ENCODE measurements around the gene PREX1.

Gene PREX1

GRCh38 chr20:48710341-48711043 is 117.3 kb downstream of the PREX1 start:
- Histone ChIP-seq H3K4me3 (no peak overlapping the region), H3K9me3 (no peaks in the 10 kb centered on the region), H3K27me3 (ENCODE audit: low read depth) (no peaks in the 10 kb centered on the region), H3K4me1 (no peaks in the 10 kb centered on the region), H3K36me3 (replicated peaks) (no peaks in the 10 kb centered on the region)
- DNase-seq (ENCODE audit: low spot score in 2 of 2) = no peak
- in situ Hi-C loops (cut with MboI; ENCODE audit: low sequenced_read_pairs) = no loop called here

DNA sequence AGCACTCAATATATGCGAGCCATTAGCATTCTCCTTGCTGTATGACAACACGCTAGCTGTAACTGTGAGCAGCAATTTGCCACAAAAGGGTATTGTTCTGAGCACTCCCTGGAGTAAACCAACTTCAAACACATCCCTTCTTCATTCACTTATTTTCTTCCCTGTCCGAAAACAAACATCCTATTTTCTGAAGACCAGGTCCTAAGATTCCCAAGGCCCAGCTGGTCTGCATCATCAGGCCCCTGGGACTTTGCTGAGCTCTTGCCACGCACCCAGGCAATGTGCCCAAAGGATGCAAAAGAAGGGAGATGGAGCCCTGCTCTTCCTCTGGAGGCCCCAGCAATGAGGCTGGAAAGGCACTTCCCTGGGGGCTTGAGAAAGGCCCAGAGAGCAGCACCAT is 118.1 kb downstream of the PREX1 start:
- Histone ChIP-seq H3K4me1 (no peaks in the 10 kb centered on the region), H3K36me3 (replicated peaks) (no peaks in the 10 kb centered on the region), H3K9me3 (no peaks in the 10 kb centered on the region), H3K4me3 (no peak overlapping the region), H3K27me3 (ENCODE audit: low read depth) (no peaks in the 10 kb centered on the region)
- in situ Hi-C loops (cut with MboI; ENCODE audit: low sequenced_read_pairs) = no loop called here
- no peak for DNase-seq (ENCODE audit: low spot score in 2 of 2)

- Histone ChIP-seq H3K4me3 (no peak overlapping the region), H3K9me3 (no peaks in the 10 kb centered on the region), H3K4me1 (no peaks in the 10 kb centered on the region), H3K27me3 (ENCODE audit: low read depth) (no peaks in the 10 kb centered on the region), H3K36me3 (replicated peaks) (no peaks in the 10 kb centered on the region)
- in situ Hi-C loops (cut with MboI; ENCODE audit: low sequenced_read_pairs) = no loop called here
- no peak for DNase-seq (ENCODE audit: low spot score in 2 of 2)
Measured at GRCh38 chr20:48709058-48709691, 118.6 kb downstream of the PREX1 start.

- Histone ChIP-seq H3K4me3 (no peak overlapping the region), H3K4me1 (no peaks in the 10 kb centered on the region), H3K36me3 (replicated peaks) (no peaks in the 10 kb centered on the region), H3K27me3 (ENCODE audit: low read depth) (no peaks in the 10 kb centered on the region), H3K9me3 (no peaks in the 10 kb centered on the region)
- in situ Hi-C loops (cut with MboI; ENCODE audit: low sequenced_read_pairs) = no loop called here
- no peak for DNase-seq (ENCODE audit: low spot score in 2 of 2)
Measured at GRCh38 chr20:48708630-48709029, 119.2 kb downstream of the PREX1 start.

- in situ Hi-C loops (cut with MboI; ENCODE audit: low sequenced_read_pairs) = no loop called here
- no peak for DNase-seq (ENCODE audit: low spot score in 2 of 2)
- H3K4me3 ChIP-seq = no peak overlapping the region
- H3K27me3 ChIP-seq (ENCODE audit: low read depth) = no peaks in the 10 kb centered on the region
- no peaks in the 10 kb centered on the region for H3K9me3 ChIP-seq
- H3K4me1 ChIP-seq = no peaks in the 10 kb centered on the region
- H3K36me3 ChIP-seq (replicated peaks) = no peaks in the 10 kb centered on the region
Measured at GRCh38 chr20:48708116-48708515, 119.7 kb downstream of the PREX1 start.

DNA sequence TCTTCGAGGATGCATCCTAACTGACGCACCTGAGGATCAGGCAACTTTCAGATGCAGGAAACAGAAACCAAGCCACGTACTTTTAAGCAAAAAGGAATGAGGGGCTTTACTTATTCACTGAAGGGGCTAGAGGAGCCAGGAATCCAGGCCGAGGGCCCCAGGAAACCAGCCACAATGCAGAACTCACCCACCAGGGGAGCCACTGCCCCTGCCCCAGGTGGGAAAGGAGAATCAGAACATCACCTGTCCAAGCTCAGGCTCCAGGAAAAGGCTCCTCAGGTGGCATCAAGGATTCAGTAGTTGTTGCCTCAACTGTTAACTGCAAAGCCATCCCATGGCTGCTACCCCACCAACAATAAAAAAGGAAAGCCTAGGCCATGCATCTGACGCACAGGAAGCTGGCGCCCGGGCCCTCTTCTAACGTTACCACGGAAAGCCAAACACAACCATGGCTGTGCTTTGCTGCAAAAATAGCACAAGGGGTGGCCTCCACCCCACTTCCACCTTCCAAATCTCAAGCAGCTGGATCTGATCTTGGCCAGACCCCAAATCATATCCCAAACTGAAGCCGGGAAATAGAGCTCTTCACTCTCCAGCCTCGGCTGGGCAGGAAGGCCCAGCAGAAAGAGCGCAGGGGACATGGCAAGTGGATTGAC is 121.0 kb downstream of the PREX1 start:
- no peaks in the 10 kb centered on the region for H3K27me3 ChIP-seq (ENCODE audit: low read depth)
- H3K4me1 ChIP-seq = no peaks in the 10 kb centered on the region
- no peaks in the 10 kb centered on the region for H3K9me3 ChIP-seq
- H3K36me3 ChIP-seq (replicated peaks) = no peaks in the 10 kb centered on the region
- in situ Hi-C loops (cut with MboI; ENCODE audit: low sequenced_read_pairs) = no loop called here
- no peak for DNase-seq (ENCODE audit: low spot score in 2 of 2)
- no peak overlapping the region for H3K4me3 ChIP-seq

GRCh38 chr20:48706116-48706656 is 121.6 kb downstream of the PREX1 start:
- H3K27me3 ChIP-seq (ENCODE audit: low read depth) = no peaks in the 10 kb centered on the region
- H3K36me3 ChIP-seq (replicated peaks) = no peaks in the 10 kb centered on the region
- no peaks in the 10 kb centered on the region for H3K4me1 ChIP-seq
- in situ Hi-C loops (cut with MboI; ENCODE audit: low sequenced_read_pairs) = no loop called here
- DNase-seq (ENCODE audit: low spot score in 2 of 2) = no peak
- H3K9me3 ChIP-seq = no peaks in the 10 kb centered on the region
- no peak overlapping the region for H3K4me3 ChIP-seq

- Histone ChIP-seq H3K27me3 (ENCODE audit: low read depth) (no peaks in the 10 kb centered on the region), H3K9me3 (no peaks in the 10 kb centered on the region), H3K4me3 (no peak overlapping the region), H3K4me1 (no peaks in the 10 kb centered on the region), H3K36me3 (replicated peaks) (no peaks in the 10 kb centered on the region)
- in situ Hi-C loops (cut with MboI; ENCODE audit: low sequenced_read_pairs) = no loop called here
- no peak for DNase-seq (ENCODE audit: low spot score in 2 of 2)
Measured at GRCh38 chr20:48705240-48706115, 122.3 kb downstream of the PREX1 start.

DNA sequence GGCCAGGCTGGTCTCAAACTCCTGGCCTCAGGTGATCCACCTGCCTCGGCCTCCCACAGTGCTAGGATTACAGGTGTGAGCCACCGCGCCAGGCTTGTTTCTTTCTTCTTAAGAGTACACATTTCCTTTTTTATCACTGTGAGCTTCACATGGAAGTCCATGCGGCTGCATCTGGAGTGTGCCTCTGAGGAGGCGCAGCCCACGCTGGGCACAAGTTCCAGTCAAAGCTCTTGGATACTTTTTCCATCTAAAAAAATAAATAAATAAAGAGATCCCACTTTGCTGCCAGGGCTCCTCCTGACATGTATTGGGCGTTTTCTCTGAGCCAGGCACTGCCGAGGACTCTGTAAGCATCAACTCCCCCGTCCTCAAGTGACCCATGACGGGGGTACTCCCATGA is 123.0 kb downstream of the PREX1 start:
- H3K27me3 ChIP-seq (ENCODE audit: low read depth) = no peaks in the 10 kb centered on the region
- no peaks in the 10 kb centered on the region for H3K36me3 ChIP-seq (replicated peaks)
- H3K4me1 ChIP-seq = no peaks in the 10 kb centered on the region
- no peak overlapping the region for H3K4me3 ChIP-seq
- no peak for DNase-seq (ENCODE audit: low spot score in 2 of 2)
- in situ Hi-C loops (cut with MboI; ENCODE audit: low sequenced_read_pairs) = no loop called here
- no peaks in the 10 kb centered on the region for H3K9me3 ChIP-seq

DNA sequence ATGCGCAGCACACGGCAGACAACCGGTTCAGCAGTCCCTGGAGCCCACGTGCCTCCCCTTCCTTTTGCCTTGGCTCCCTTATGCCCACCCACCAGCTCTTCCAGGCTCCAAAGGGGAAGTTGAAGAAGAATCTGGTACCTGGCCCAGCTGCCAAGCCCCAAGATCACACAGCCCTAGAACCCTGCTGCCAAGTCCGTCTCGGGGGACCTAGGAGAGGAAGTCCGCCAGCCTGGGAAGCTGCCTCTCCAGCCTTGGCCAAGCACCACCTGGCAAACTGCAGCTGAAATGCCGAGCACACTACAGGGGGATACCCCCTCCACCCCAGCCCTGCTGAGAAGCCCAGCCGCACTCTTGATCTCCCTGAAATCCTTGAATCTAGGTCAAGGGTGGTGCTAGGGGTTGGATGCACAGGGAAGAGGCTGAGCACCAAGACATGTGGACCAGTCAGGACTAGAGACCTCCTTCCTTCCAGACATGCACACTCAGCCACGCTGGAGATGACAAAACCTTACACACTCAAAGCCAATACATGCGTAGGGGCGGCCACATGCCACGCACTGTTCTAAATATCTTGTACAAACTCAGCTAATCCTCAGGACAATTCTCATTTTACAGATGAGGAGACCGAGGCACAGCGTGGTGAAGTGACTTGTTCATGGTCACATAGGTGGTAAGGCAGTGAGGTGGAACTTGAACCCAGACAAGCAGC is 124.1 kb downstream of the PREX1 start:
- Histone ChIP-seq H3K4me3 (no peak overlapping the region), H3K36me3 (replicated peaks) (no peaks in the 10 kb centered on the region)

GRCh38 chr20:48703107-48703506 is 124.7 kb downstream of the PREX1 start:
- Histone ChIP-seq H3K36me3 (replicated peaks) (no peaks in the 10 kb centered on the region), H3K9me3 (no peaks in the 10 kb centered on the region), H3K4me3 (no peak overlapping the region), H3K4me1 (no peaks in the 10 kb centered on the region), H3K27me3 (ENCODE audit: low read depth) (no peaks in the 10 kb centered on the region)
- in situ Hi-C loops (cut with MboI; ENCODE audit: low sequenced_read_pairs) = no loop called here
- no peak for DNase-seq (ENCODE audit: low spot score in 2 of 2)

More for the DNA sequence above, 124.1 kb downstream of the PREX1 start:
- Histone ChIP-seq H3K4me1 (no peaks in the 10 kb centered on the region), H3K27me3 (ENCODE audit: low read depth) (no peaks in the 10 kb centered on the region), H3K9me3 (no peaks in the 10 kb centered on the region)
- in situ Hi-C loops (cut with MboI; ENCODE audit: low sequenced_read_pairs) = no loop called here
- DNase-seq (ENCODE audit: low spot score in 2 of 2) = no peak

- in situ Hi-C loops (cut with MboI; ENCODE audit: low sequenced_read_pairs) = no loop called here
- Histone ChIP-seq H3K36me3 (replicated peaks) (no peaks in the 10 kb centered on the region), H3K4me1 (no peaks in the 10 kb centered on the region), H3K4me3 (no peak overlapping the region), H3K9me3 (no peaks in the 10 kb centered on the region), H3K27me3 (ENCODE audit: low read depth) (no peaks in the 10 kb centered on the region)
- DNase-seq (ENCODE audit: low spot score in 2 of 2) = no peak
Measured at GRCh38 chr20:48702455-48702913, 125.3 kb downstream of the PREX1 start.

DNA sequence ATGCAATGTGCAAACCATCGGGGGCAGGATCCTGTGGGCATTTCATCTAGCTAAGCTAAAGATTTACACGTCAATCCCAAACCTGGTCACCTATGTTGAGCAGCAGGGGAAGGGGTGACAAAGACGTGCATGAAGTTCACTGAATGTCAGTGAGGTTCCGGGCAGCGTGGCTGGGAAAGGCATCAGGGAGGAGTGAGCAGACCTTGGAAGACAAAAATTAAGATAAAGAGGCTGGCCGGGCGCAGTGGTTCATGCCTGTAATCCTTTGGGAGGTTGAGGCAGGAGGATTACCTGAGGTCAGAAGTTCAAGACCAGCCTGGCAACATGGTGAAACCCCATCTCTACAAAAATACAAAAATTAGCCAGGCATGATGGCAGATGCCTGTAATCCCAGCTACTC is 126.1 kb downstream of the PREX1 start:
- no peaks in the 10 kb centered on the region for H3K4me1 ChIP-seq
- no peak for DNase-seq (ENCODE audit: low spot score in 2 of 2)
- in situ Hi-C loops (cut with MboI; ENCODE audit: low sequenced_read_pairs) = no loop called here

More for the DNA sequence above, 126.1 kb downstream of the PREX1 start:
- no peaks in the 10 kb centered on the region for H3K27me3 ChIP-seq (ENCODE audit: low read depth)
- H3K4me3 ChIP-seq = no peak overlapping the region
- no peaks in the 10 kb centered on the region for H3K36me3 ChIP-seq (replicated peaks)
- no peaks in the 10 kb centered on the region for H3K9me3 ChIP-seq

All from HAP-1 (cell line).